ENCODE results near the gene FBXL7.

- TF ChIP-seq CTCF (IDR thresholded peaks at IDR 0.05) (no peak), POLR2A (IDR thresholded peaks at IDR 0.05) (no peak)
Observed at GRCh38 chr5:15957124-15957523, 457.1 kb downstream of the FBXL7 start.

Data from right lobe of liver (tissue), 4 donors.